Endothelial cell of umbilical vein (primary cell): ENCODE measurements around the gene P3H2.

Source experiments
- POLR2A ChIP-seq: IDR thresholded peaks from 2 replicates; pipeline ENCODE4 v1.6.1; 2012; ENCODE audit warnings: low read depth, mild to moderate bottlenecking, control low read depth, low read length
- TF ChIP-seq, protein P1 (sequence below), 2 donors: IDR thresholded peaks; 1 replicate in 1 of 2; 2 replicates in 1 of 2; pipeline ENCODE4 v1.5.1; 2011; ENCODE audit warnings: low read length in 2 of 2, mild to moderate bottlenecking in 2 of 2, moderate library complexity in 2 of 2, control low read depth in 1 of 2, inconsistent platforms in 1 of 2, low read depth in 1 of 2; ENCODE audit not compliant: insufficient read depth in 1 of 2; ENCODE audit errors: extremely low read depth in 1 of 2
- TF ChIP-seq, protein P2 (sequence below): IDR thresholded peaks from 2 replicates; pipeline ENCODE4 v1.6.1; 2011; ENCODE audit not compliant: insufficient read depth, insufficient read length

GRCh38 chr3:190036631-190037030 is 84.1 kb downstream of the P3H2 start:
- TF ChIP-seq, protein P1, sequence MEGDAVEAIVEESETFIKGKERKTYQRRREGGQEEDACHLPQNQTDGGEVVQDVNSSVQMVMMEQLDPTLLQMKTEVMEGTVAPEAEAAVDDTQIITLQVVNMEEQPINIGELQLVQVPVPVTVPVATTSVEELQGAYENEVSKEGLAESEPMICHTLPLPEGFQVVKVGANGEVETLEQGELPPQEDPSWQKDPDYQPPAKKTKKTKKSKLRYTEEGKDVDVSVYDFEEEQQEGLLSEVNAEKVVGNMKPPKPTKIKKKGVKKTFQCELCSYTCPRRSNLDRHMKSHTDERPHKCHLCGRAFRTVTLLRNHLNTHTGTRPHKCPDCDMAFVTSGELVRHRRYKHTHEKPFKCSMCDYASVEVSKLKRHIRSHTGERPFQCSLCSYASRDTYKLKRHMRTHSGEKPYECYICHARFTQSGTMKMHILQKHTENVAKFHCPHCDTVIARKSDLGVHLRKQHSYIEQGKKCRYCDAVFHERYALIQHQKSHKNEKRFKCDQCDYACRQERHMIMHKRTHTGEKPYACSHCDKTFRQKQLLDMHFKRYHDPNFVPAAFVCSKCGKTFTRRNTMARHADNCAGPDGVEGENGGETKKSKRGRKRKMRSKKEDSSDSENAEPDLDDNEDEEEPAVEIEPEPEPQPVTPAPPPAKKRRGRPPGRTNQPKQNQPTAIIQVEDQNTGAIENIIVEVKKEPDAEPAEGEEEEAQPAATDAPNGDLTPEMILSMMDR (IDR thresholded peaks at IDR 0.05; ENCODE audit: extremely low read depth in 1 of 2, insufficient read depth in 1 of 2, low read depth in 1 of 2, low read length in 2 of 2) = no peak
- no peak for TF ChIP-seq POLR2A
- TF ChIP-seq, protein P2, sequence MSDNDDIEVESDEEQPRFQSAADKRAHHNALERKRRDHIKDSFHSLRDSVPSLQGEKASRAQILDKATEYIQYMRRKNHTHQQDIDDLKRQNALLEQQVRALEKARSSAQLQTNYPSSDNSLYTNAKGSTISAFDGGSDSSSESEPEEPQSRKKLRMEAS = no peak
